GM08714 (cell line): ENCODE measurements around the gene YWHAH.
"Not testable (repeated sequence)": the region's sequence is repeated elsewhere in the genome, so short reads cannot be mapped to it uniquely, and the experiment has no call there.

Experiments
- H3K4me3 ChIP-seq: fragments of 200-500 bp; sonication (Bioruptor generic); 2 replicates; pipeline ENCODE4 v1.5.1; 2014; ENCODE audit warnings: mild to moderate bottlenecking, low read length, inconsistent platforms
- ZNF274 ChIP-seq: IDR thresholded peaks from 2 replicates; pipeline ENCODE4 v1.6.1; 2012; ENCODE audit warnings: mild to moderate bottlenecking, low read depth, low read length

Gene YWHAH

GRCh38 chr22:31970490-31971444 lies 26.4 kb downstream of the YWHAH start:
- H3K4me3 ChIP-seq, result peak overlapping the region; percentile 29; the same call in 1 of the 2 replicates
- no peak for TF ChIP-seq ZNF274

- no peak for TF ChIP-seq ZNF274
- H3K4me3 ChIP-seq, result no peak overlapping the region
Measured at GRCh38 chr22:31972180-31972579, 27.8 kb downstream of the YWHAH start.

- no peak for TF ChIP-seq ZNF274
- H3K4me3 ChIP-seq, result no peak overlapping the region
Measured at GRCh38 chr22:31973739-31974138, 29.4 kb downstream of the YWHAH start.

DNA sequence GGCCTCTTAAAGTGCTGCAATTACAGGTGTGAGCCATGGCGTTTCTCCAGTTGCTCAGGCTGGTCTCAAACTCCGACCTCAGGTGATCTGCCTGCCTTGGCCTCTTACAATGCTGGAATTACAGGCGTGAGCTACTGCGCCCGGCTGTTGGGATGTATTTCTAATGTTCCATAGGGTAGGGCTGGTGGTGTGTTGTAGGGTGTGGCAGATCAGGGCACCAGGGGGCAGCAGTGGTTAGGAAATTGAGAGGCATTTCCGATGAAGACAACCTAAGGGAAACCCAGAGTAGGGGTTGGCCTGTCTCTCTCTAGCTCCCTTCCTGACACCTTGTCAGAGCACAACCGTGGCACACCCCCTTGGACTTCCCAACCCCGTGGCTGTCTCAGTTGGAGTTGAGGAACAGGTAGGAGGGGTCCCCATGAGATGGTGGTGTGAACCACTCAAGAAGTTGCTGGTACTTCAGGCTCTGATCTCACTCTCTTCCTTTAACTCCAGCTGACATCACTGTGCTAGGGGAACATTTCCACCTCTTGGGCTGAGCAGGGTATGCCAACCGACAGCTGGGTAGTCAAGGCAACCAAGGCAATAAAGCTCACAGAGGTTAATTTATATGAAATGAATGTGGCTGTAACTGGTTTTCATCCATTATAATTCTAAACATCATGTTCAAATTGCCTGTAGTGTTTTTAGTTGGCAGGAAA lies 33.0 kb downstream of the YWHAH start:
- H3K4me3 ChIP-seq, result no peak overlapping the region
- TF ChIP-seq ZNF274, result no peak

GRCh38 chr22:31977939-31978338 lies 33.6 kb downstream of the YWHAH start:
- H3K4me3 ChIP-seq, result no peak overlapping the region
- no peak for TF ChIP-seq ZNF274

DNA sequence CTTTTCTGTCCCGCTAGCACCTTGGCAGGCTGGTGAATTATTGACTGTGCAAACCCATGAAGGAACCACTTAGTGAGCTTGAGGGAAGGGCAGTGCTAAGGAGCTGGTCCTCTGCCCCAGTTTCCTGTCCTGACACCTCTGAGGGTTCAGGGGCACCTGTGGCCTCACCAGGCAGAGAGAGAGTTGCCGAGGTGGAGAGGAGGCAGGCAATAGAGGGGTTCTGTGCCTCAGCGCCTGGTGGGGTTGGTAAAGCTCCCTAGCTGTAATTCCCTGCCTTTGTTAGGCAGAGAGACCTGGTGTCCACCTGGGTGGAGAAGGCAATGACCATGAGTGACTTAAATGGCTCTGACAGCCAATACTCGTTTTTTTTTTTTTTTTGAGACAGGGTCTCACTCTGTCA lies 36.3 kb downstream of the YWHAH start:
- TF ChIP-seq ZNF274, result no peak
- H3K4me3 ChIP-seq, result no peak overlapping the region

- not testable (repeated sequence) for H3K4me3 ChIP-seq
Measured at GRCh38 chr22:31981976-31982375, 37.6 kb downstream of the YWHAH start.

GRCh38 chr22:31983911-31984656 lies 39.7 kb downstream of the YWHAH start:
- no peak for TF ChIP-seq ZNF274
- H3K4me3 ChIP-seq, result no peak overlapping the region

GRCh38 chr22:31987218-31987617 lies 42.9 kb downstream of the YWHAH start:
- no peak for TF ChIP-seq ZNF274
- no peak overlapping the region for H3K4me3 ChIP-seq

- TF ChIP-seq ZNF274, result no peak
- no peak overlapping the region for H3K4me3 ChIP-seq
Measured at GRCh38 chr22:31991102-31991839, 46.9 kb downstream of the YWHAH start.

- TF ChIP-seq ZNF274, result no peak
- no peak overlapping the region for H3K4me3 ChIP-seq
Measured at GRCh38 chr22:31995046-31995445, 50.7 kb downstream of the YWHAH start.

DNA sequence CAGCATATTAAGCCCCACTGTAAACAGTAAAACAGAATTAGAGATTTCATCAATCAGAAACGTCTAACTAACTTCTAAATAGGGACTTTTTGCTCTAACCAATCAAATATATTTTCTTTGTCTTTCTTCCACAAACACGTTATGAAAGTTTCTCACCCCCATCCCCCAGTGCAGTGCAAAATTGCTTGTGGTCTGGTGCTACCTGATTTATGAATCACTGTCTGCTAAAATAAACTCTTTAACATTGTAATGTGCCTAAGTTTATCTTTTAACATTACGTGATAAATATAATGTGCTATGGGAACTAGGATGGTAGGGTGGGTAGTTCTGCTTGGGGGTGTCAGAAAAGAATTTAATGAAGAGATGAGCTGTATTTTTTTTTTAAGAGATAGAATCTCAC lies 51.5 kb downstream of the YWHAH start:
- no peak for TF ChIP-seq ZNF274
- no peak overlapping the region for H3K4me3 ChIP-seq

GRCh38 chr22:31998784-31999385 lies 54.5 kb downstream of the YWHAH start:
- no peak overlapping the region for H3K4me3 ChIP-seq
- TF ChIP-seq ZNF274, result no peak
